Left lung (tissue), 10 donors: ENCODE measurements around the gene LRRC4B. TPM values are rescaled to one million over a fixed set of nuclear protein-coding genes. Genes with fewer than 3 reads are reported as not detected.

ENCODE experiments used
- ATAC-seq: fragments of 200-7000 bp; cut with Tn5 transposase; one replicate; pipeline ENCODE4 v1.9.1; 2020; ENCODE audit warnings: moderate library complexity
- DNase-seq, 4 donors: peaks; one replicate each; pipeline ENCODE4 v3.0.0-alpha.2; 2013 to 2020
- H3K27ac ChIP-seq, 2 donors: fragments of 200-600 bp; sonication (generic) in 1 of 2; one replicate each; pipeline versions ENCODE4 v1.5.0 to v1.8.0; 2020 to 2021
- H3K27me3 ChIP-seq, 2 donors: fragments of 200-600 bp; sonication (generic) in 1 of 2; one replicate each; pipeline versions ENCODE4 v1.5.0 to v1.8.0; 2020 to 2021
- H3K36me3 ChIP-seq, 2 donors: fragments of 200-600 bp; sonication (generic) in 1 of 2; one replicate each; pipeline versions ENCODE4 v1.5.0 to v1.8.0; 2020 to 2021
- H3K4me1 ChIP-seq, 2 donors: fragments of 200-600 bp; one replicate each; pipeline ENCODE4 v1.8.0; 2021
- H3K4me3 ChIP-seq, 2 donors: fragments of 200-600 bp; sonication (generic) in 1 of 2; one replicate each; pipeline versions ENCODE4 v1.5.0 to v1.8.0; 2020 to 2021; ENCODE audit warnings: mild to moderate bottlenecking in 1 of 2
- H3K9me3 ChIP-seq, 2 donors: fragments of 200-600 bp; sonication (generic) in 1 of 2; one replicate each; pipeline versions ENCODE4 v1.5.0 to v1.8.0; 2020 to 2021
- CTCF ChIP-seq, 2 donors: fragments of 200-600 bp; sonication (generic) in 1 of 2; IDR thresholded peaks; one replicate each; pipeline versions ENCODE4 v1.5.0 to v1.8.0; 2021; ENCODE audit warnings: antibody characterized with exemption in 2 of 2
- intact Hi-C, 2 donors: fragments of 100-400 bp; cut with DNase I; formaldehyde crosslinking; loops; one replicate each; pipeline versions ENCODE4 v1.11.2 to v1.14.2; 2022
- polyA plus RNA-seq, 6 donors: library from polyadenylated mRNA; unstranded; fragments of 120-200 nt; gene quantifications; one replicate each; pipeline ENCODE4 v1.2.1, GENCODE V29; 2013; ENCODE audit not compliant: insufficient read length in 6 of 6
- total RNA-seq, 2 donors: library from RNA; stranded (reverse); fragmentation: NEBNext Ultra II Directional; extraction: Animal tissue kit (Norgen Biotek cat#: 25700); gene quantifications; one replicate each; pipeline ENCODE4 v1.2.1, GENCODE V29; 2021
- donor health status: DM: no; HTN: yes; CAD: no.
- donor health status: DM: no; HTN: no; CAD: no.

The LRRC4B gene
- total and polyA plus RNA-seq, 8 donors, result 2.8 to 14.3 (median 10.0) TPM

GRCh38 chr19:50505856-50506611 is 62.2 kb downstream of the LRRC4B start:
- no peaks in the 10 kb centered on the region for H3K9me3 ChIP-seq
- ATAC-seq (no peak), DNase-seq (peak in 1 of 4 donors; percentile 73)
- H3K27ac ChIP-seq, result no peak overlapping the region
- intact Hi-C loops, result no loop called here
- peaks cover 0 to 10% of the 10 kb centered on the region in 2 donors for H3K36me3 ChIP-seq
- no peak overlapping the region for H3K4me3 ChIP-seq
- H3K4me1 ChIP-seq, result peaks cover 7 to 9% of the 10 kb centered on the region in 2 donors
- no peaks in the 10 kb centered on the region for H3K27me3 ChIP-seq
- TF ChIP-seq CTCF (IDR thresholded peaks at IDR 0.05), result no peak

- H3K4me3 ChIP-seq, result no peak overlapping the region
- no peaks in the 10 kb centered on the region for H3K9me3 ChIP-seq
- peaks cover 0 to 10% of the 10 kb centered on the region in 2 donors for H3K36me3 ChIP-seq
- DNase-seq (peak in 1 of 4 donors; percentile 70), ATAC-seq (peak; percentile 43)
- intact Hi-C loops, result no loop called here
- no peak overlapping the region for H3K27ac ChIP-seq
- no peaks in the 10 kb centered on the region for H3K27me3 ChIP-seq
- no peak for TF ChIP-seq CTCF (IDR thresholded peaks at IDR 0.05)
- H3K4me1 ChIP-seq, result no peaks in the 10 kb centered on the region
Observed at GRCh38 chr19:50501568-50502475, 66.4 kb downstream of the LRRC4B start.

GRCh38 chr19:50501186-50501567 is 67.1 kb downstream of the LRRC4B start:
- H3K36me3 ChIP-seq, result peaks cover 0 to 8% of the 10 kb centered on the region in 2 donors
- H3K9me3 ChIP-seq, result no peaks in the 10 kb centered on the region
- no peaks in the 10 kb centered on the region for H3K4me1 ChIP-seq
- no peak overlapping the region for H3K4me3 ChIP-seq
- ATAC-seq (peak; percentile 9), DNase-seq (peak in 1 of 4 donors; percentile 73)
- no peak for TF ChIP-seq CTCF (IDR thresholded peaks at IDR 0.05)
- intact Hi-C loops, result no loop called here
- no peaks in the 10 kb centered on the region for H3K27me3 ChIP-seq
- no peak overlapping the region for H3K27ac ChIP-seq

GRCh38 chr19:50500753-50501151 is 67.5 kb downstream of the LRRC4B start:
- ATAC-seq, result peak; percentile 61
- no peak overlapping the region for H3K27ac ChIP-seq

More at GRCh38 chr19:50500753-50501151, 67.5 kb downstream of the LRRC4B start:
- Histone ChIP-seq H3K9me3 (no peaks in the 10 kb centered on the region), H3K4me3 (no peak overlapping the region), H3K27me3 (no peaks in the 10 kb centered on the region), H3K4me1 (no peaks in the 10 kb centered on the region), H3K36me3 (peaks cover 0 to 3% of the 10 kb centered on the region in 2 donors)
- intact Hi-C loops, result no loop called here
- DNase-seq, result peak in 1 of 4 donors; percentile 69
- TF ChIP-seq CTCF (IDR thresholded peaks at IDR 0.05), result no peak
